IPS DF 4.7 (cell line): ENCODE measurements around the gene TPD52L1.
A peak's percentile ranks its signal among the peaks of the same experiment; 100 is the strongest.
"Not testable (repeated sequence)": the region's sequence is repeated elsewhere in the genome, so short reads cannot be mapped to it uniquely, and the experiment has no call there.

Experiments used
- DNase-seq: peaks from one replicate; pipeline ENCODE4 v3.0.0-alpha.2; 2013; ENCODE audit warnings: low spot score; ENCODE audit errors: extremely low read depth

TPD52L1 gene, protein sequence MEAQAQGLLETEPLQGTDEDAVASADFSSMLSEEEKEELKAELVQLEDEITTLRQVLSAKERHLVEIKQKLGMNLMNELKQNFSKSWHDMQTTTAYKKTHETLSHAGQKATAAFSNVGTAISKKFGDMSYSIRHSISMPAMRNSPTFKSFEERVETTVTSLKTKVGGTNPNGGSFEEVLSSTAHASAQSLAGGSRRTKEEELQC

DNA sequence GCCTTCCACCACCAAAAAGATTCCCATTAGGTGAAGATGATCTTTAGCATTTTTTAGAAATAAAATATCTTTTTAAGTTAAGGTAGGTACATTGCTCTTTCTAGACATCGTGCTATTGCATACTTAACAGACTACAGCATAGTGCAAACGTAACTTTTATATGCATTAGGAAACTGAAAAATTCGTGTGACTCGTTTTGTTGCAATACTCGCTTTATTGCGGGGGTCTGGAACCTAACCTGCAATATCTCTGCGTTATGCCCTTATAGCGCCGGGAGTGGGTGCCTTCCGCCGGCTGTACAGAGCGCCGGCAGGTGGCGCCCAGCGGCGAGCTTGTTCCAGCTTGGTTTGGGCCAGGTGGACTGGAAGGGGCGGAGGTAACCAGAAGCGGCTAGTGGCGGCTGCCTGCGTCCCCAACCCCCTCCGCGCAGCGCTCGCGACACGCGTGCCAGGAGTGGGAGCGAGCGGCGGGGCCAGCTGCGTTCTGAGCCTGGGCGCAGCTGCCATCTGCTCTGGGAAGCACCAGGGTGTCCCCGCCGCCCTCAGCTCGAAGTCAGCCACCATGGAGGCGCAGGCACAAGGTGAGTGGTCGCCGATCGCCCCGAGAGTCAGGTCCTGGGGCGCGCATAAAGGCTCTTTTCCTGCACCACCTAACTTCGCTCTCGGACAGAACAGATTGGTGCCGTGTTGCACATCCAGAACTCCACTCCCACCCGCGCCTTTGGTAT is at the start of gene TPD52L1:
Gene TPD52L1 (plus strand): TSS at position 383 of the 727 bp plus-strand sequence. CDS start 179 bp downstream, at position 562.
- DNase-seq = peak; percentile 38

DNA sequence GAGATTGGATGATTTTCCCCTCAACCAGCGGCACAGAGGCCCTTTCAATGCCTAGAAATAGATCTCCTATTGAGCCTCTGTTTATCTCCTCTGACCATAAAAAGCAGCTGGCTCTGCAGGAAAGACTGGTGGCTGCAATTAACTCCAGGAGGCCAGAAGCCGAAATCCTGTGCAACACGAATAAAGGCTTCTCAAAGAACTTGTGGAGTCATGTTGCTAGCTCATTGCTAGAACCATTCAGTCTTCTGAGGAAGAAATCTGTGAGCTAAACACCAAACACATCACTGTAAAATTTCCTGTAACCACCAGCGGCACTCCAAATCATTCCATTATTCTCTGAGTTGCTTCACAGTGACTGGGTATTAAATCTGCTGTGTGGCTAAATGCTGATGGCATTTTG is 49.1 kb upstream of the TPD52L1 start:
- no peak for DNase-seq

GRCh38 chr6:125107048-125107447 is 46.5 kb upstream of the TPD52L1 start:
- DNase-seq = no peak

DNA sequence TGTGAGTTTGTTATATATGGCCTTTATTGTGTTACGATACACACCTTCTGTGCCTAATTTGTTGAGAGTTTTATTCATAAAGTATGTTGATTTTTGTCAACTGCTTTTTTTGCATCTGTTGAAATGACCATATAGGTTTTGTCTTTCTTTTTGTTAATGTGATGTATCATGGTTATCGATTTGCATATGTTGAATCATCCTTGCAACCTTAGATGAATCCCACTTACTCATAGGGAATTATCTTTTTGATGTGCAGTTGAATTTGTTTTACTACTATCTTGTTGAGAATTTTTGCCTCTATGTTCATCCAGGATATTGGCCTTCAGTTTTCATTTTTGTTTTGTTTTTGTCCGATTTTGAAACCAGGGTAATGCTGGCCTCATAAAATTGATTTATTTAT is 45.7 kb upstream of the TPD52L1 start:
- no peak for DNase-seq

- DNase-seq = no peak
These were observed 43.5 kb upstream of the TPD52L1 start for GRCh38 chr6:125110056-125110455.

GRCh38 chr6:125111219-125111983 is 42.2 kb upstream of the TPD52L1 start:
- no peak for DNase-seq

GRCh38 chr6:125112934-125113333 is 40.6 kb upstream of the TPD52L1 start:
- no peak for DNase-seq

DNA sequence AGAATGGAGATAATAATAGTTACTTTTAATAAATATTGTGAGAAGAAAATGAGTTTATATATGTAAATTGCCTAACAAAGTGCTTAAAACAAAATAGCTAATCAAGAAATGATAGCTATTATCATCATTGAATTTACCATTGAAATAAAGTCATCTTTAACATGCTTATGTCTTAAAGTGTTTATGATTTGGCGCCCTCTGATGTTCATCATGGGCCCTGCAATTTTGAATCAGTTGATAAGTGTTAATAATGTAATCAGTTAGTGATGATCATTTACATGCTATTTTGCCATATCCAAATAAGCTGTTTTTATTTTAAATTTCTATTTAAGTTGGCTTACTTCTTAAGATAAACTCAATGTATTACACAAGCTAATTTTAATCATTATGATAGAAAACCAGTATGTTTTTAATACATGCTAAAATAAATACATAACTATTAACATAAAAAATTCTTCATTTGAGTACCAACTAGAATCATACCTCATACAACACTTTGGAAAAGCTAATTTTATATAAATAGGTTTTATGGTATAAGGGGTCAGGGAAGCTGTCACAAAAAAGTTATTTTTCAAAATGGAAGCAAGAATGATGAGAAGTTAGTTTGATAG is 39.2 kb upstream of the TPD52L1 start:
- DNase-seq = no peak

DNA sequence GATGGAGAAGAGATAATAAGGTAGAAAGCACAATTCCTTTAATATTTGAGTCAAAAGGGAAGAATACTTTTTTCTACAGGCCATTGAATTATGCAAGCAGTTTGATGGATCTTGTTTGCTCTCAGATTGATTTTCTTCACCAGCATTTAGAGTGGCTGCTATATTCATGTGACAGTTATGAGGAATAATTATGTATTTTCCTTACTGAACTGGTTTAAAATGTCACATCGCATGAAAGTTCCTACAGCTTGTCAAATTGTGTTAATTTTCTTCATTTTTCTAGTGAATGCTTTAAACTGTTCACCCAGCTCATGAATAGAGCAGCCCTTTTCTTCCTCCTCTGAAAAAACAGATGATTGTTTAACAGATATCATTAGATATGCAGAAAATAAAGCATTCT is 37.4 kb upstream of the TPD52L1 start:
- DNase-seq = no peak

DNA sequence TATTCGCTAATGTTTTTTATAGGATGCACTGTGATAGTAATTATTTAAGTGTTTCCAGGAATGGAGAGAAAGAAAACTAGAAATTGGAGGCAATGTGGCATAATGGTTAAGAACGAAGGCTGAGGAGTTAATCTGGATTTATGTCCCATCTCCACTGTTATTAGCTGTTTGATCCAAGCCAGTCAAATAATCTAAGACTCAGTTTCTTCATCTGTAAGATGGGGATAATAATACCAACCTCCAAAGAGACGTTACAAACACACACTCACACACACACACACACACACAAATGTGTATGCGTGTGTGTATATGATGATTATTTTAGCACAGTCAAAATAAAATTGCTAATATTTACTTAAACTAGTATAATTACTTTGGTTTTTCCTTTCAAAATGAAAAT is 36.9 kb upstream of the TPD52L1 start:
- no peak for DNase-seq

DNA sequence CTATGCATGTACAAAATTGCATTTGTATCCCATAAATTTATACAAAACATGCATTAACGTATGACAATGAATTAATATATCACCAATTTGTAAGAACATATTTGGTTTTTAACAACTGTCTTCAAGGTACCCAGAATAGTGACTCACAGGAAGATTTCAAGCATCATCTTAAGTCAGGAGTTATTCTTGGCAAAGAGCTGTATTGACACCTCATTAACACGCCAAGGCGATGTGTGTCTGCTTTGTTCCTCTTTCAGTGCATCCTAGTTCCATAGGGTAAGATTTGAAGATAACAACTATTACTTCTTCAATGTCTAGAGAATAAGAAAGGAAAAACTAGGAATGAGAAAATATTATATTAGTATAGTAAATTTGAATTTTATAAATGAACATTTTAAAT is 35.8 kb upstream of the TPD52L1 start:
- DNase-seq = no peak

GRCh38 chr6:125120054-125120590 is 33.5 kb upstream of the TPD52L1 start:
- no peak for DNase-seq

DNA sequence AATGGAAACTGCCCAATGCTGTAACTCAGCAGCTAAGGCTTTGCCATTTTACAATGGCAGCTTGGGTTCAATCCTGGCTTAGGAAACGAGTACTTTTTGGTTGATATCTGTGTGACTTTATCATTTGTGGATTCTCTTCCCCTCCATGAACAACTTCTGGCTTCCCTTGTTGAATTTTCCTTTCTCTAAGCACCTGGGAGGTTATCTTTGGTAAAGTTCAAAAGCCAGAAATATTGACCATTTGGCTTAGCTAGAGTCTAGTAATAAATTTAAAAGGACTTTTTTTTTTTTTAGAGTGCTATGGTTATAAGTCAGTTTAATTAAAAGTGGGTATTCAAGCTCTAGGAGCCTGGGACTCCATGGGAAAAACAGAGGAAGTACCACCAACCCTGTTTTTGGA is 31.7 kb upstream of the TPD52L1 start:
- DNase-seq = no peak

DNA sequence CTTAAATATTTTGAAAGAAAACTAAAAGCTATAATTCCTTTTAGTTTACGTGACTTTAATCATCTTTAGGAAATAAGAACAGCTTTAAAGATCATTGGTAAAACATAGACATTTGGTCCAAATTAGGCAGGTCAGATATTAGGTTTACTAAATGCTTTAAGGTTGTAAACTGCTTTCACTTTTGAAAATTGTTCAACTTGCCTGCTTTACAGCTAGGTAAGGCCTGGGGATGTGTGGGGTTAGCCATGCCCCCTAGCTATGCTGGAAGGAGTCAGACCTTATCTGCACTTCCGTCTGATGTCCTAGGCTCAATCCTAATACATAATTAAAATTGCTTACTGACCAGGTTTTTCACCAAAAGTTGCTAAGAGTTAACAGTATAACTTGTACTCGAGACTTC is 30.5 kb upstream of the TPD52L1 start:
- no peak for DNase-seq

- DNase-seq = no peak
These were observed 30.0 kb upstream of the TPD52L1 start for GRCh38 chr6:125123468-125124048.

GRCh38 chr6:125124049-125124669 is 29.4 kb upstream of the TPD52L1 start:
- DNase-seq = no peak

- not testable (repeated sequence) for DNase-seq
These were observed 27.7 kb upstream of the TPD52L1 start for GRCh38 chr6:125125856-125126255.

GRCh38 chr6:125129354-125129753 is 24.2 kb upstream of the TPD52L1 start:
- DNase-seq = no peak

GRCh38 chr6:125132058-125132457 is 21.5 kb upstream of the TPD52L1 start:
- no peak for DNase-seq

GRCh38 chr6:125136378-125136777 is 17.2 kb upstream of the TPD52L1 start:
- DNase-seq = no peak

DNA sequence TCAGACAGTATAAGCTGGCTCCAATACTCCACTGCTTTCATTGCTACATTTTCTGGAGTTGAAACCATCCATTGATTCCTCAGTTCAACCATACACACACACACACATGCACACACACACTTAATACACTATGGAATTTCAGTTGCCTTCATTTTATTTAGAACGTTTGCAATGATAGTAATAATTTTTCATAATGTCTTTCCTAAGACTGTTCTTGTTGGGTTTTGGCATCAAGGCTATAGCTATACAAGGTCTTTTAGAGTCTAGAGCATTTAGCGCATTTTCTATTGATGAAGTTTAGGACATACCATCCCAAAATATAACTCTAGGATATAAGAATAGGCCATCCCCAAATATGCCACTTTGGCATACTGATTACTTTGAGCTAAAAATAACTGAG is 15.5 kb upstream of the TPD52L1 start:
- no peak for DNase-seq
